Activated naive CD8-positive, alpha-beta T cell treated with anti-CD3 and anti-CD28 coated beads for 36 hours (primary cell): ENCODE results near the gene SPDYE2. TPM values are rescaled to one million over a fixed set of nuclear protein-coding genes. Genes with fewer than 3 reads are reported as not detected.
"Not testable (repeated sequence)": the region's sequence is repeated elsewhere in the genome, so short reads cannot be mapped to it uniquely, and the experiment has no call there.

Experiments
- DNase-seq: peaks from one replicate; pipeline ENCODE4 v3.0.0; 2021
- H3K27ac Mint-ChIP-seq: one replicate; pipeline ENCODE4 v1.8.0; 2022; ENCODE audit warnings: mild to moderate bottlenecking, moderate library complexity, mixed read lengths
- H3K27me3 Mint-ChIP-seq: one replicate; pipeline ENCODE4 v1.8.0; 2022; ENCODE audit warnings: mild to moderate bottlenecking, mixed read lengths
- H3K36me3 Mint-ChIP-seq: one replicate; pipeline ENCODE4 v1.8.0; 2021; ENCODE audit warnings: mild to moderate bottlenecking, mixed read lengths
- H3K4me1 Mint-ChIP-seq: one replicate; pipeline ENCODE4 v1.8.0; 2021; ENCODE audit warnings: mixed read lengths
- H3K4me3 Mint-ChIP-seq: one replicate; pipeline ENCODE4 v1.8.0; 2022; ENCODE audit warnings: mild to moderate bottlenecking, moderate library complexity, mixed read lengths
- H3K9me3 Mint-ChIP-seq: one replicate; pipeline ENCODE4 v1.8.0; 2022; ENCODE audit warnings: mixed read lengths
- total RNA-seq, 2 experiments: library from RNA; stranded (reverse); gene quantifications; one replicate each; pipeline ENCODE4 v1.2.3, GENCODE V29; 2021

Gene SPDYE2
- total RNA-seq, 2 experiments from 2014 or later, result not detected

GRCh38 chr7:102577315-102578240 lies 26.6 kb downstream of the SPDYE2 start:
- H3K27me3 Mint-ChIP-seq, DNase-seq, H3K4me1 Mint-ChIP-seq, H3K27ac Mint-ChIP-seq, H3K4me3 Mint-ChIP-seq, H3K9me3 Mint-ChIP-seq, H3K36me3 Mint-ChIP-seq: not testable (repeated sequence)

- H3K27ac Mint-ChIP-seq, DNase-seq, H3K9me3 Mint-ChIP-seq, H3K4me1 Mint-ChIP-seq, H3K4me3 Mint-ChIP-seq, H3K36me3 Mint-ChIP-seq, H3K27me3 Mint-ChIP-seq: not testable (repeated sequence)
Measured at GRCh38 chr7:102578486-102578885, 27.5 kb downstream of the SPDYE2 start.

- H3K4me3 Mint-ChIP-seq, H3K36me3 Mint-ChIP-seq, H3K27me3 Mint-ChIP-seq, H3K4me1 Mint-ChIP-seq, DNase-seq, H3K27ac Mint-ChIP-seq, H3K9me3 Mint-ChIP-seq: not testable (repeated sequence)
Measured at GRCh38 chr7:102581722-102582121, 30.7 kb downstream of the SPDYE2 start.

DNA sequence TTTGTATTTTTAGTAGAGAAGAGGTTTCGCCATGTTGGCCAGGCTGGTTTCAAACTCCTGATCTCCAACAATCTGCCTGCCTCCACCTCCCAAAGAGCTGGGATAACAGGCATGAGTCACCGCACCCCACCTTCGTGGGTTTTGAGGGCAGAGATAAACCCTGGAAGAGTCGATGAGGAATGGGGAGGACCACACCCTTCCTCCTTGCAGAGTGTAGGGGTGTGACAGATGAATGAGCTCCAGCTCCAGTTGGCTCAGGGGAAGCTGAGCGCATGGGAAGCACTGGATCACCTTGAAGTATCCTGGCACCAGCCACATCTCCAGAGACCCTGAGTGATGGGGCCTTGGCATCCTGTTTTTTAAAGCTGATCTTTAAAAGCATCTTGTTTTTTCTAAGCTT lies 32.5 kb downstream of the SPDYE2 start:
- H3K27me3 Mint-ChIP-seq, H3K4me1 Mint-ChIP-seq, DNase-seq, H3K27ac Mint-ChIP-seq, H3K4me3 Mint-ChIP-seq, H3K36me3 Mint-ChIP-seq, H3K9me3 Mint-ChIP-seq: not testable (repeated sequence)

DNA sequence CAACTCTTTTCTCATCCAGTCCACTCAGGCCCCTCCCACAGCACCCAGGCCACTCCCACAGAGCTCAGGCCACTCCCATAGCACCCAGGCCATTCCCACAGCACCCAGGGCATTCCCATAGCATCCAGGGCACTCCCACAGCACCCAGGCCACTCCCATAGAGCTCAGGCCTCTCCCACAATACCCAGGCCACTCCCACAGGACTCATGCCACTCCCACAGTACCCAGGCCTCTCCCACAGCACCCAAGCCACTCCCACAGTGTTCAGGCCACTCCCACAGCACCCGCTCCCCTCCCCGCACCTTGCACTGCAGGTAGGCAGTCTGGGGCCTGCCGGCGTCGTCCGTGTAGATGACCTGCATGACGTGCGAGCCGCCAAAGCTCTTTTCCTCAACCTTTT lies 38.8 kb downstream of the SPDYE2 start:
- not testable (repeated sequence) for H3K4me1 Mint-ChIP-seq, DNase-seq, H3K27me3 Mint-ChIP-seq, H3K4me3 Mint-ChIP-seq, H3K36me3 Mint-ChIP-seq, H3K9me3 Mint-ChIP-seq, H3K27ac Mint-ChIP-seq

- H3K27ac Mint-ChIP-seq, H3K4me1 Mint-ChIP-seq, H3K27me3 Mint-ChIP-seq, H3K36me3 Mint-ChIP-seq, H3K9me3 Mint-ChIP-seq, H3K4me3 Mint-ChIP-seq: not testable (repeated sequence)
- DNase-seq, result peak; percentile 28
Measured at GRCh38 chr7:102592477-102593019, 41.5 kb downstream of the SPDYE2 start.

GRCh38 chr7:102593637-102594334 lies 42.8 kb downstream of the SPDYE2 start:
- H3K36me3 Mint-ChIP-seq, H3K4me3 Mint-ChIP-seq, DNase-seq, H3K9me3 Mint-ChIP-seq, H3K27me3 Mint-ChIP-seq, H3K4me1 Mint-ChIP-seq, H3K27ac Mint-ChIP-seq: not testable (repeated sequence)

GRCh38 chr7:102596036-102596435 lies 45.0 kb downstream of the SPDYE2 start:
- not testable (repeated sequence) for H3K27ac Mint-ChIP-seq, H3K4me1 Mint-ChIP-seq, DNase-seq, H3K27me3 Mint-ChIP-seq, H3K4me3 Mint-ChIP-seq, H3K36me3 Mint-ChIP-seq, H3K9me3 Mint-ChIP-seq

DNA sequence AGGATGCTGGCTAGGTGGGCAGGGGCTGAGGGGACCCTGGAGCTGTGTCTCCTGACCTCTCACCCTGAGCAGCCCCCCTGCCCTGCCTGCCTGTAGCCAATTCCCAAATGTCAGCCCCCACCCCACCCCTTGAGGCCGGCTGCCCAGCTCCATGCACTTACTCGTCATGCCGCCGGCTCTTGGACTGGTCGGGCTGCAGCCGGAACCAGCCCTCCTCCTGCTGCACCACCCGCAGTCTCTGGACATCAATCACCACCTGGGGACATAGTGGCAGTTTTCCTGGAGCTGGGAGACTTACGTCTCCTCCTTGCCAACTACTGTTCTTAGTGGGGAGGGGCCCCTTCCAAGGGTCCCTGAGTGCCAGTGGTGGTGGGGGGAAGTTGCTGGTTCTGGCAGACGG lies 48.7 kb downstream of the SPDYE2 start:
- H3K27ac Mint-ChIP-seq, H3K9me3 Mint-ChIP-seq, H3K4me3 Mint-ChIP-seq, DNase-seq, H3K27me3 Mint-ChIP-seq, H3K36me3 Mint-ChIP-seq, H3K4me1 Mint-ChIP-seq: not testable (repeated sequence)

DNA sequence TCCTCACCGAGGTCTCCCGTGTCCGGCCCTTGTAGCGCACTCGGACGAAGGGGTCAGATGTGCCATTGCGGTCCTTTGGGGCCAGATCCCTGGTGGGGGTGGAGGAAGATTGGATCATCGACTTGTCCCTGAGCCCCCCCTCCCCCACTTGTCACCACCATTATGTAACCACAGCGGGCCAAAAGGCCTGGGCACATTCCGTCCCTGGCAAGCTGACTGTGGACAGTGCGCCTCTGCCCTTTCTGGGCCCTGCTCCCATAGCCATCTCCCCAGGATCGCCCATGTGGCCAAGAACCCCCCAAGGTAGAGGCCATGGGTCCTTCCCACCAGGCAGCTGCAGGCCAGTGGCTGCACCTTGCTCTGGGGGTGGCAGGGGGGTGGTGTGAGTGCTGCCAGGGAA lies 51.3 kb downstream of the SPDYE2 start:
- not testable (repeated sequence) for H3K27me3 Mint-ChIP-seq, H3K4me3 Mint-ChIP-seq, H3K36me3 Mint-ChIP-seq

DNA sequence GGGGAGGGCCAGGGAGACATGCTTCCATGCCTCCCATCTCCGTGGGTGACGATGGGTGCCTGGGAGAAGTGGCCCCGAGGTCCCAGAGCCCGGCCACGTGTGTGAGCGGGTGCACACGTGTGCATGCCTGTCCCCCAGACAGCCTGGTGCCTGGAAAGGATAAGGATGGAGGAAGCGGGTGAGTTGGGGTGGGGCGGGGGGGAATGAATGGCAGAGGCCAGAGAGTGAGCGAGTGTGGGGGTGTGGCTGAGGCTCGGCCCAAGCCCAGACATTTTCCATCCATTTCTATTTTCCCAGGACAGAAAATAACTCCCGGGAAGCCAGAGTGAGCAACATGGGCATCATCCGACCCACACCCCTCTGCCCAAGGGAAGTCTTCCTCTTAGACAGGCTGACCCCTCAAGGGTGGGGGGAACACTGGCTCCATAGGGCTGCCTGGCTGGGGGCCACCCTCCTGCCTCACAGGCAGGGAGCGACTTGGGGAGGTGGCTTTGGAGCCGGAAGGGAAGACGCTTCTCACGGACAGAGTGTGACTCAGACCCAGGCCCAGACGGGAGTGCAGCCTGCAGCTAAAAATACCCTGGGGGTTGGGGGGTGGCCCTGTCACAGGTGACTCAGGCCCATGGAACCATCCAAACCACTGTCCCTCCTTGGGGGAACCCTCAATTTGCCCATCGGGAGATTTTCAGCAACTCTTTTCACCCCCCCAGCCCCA lies 53.6 kb downstream of the SPDYE2 start:
- not testable (repeated sequence) for H3K4me3 Mint-ChIP-seq, H3K36me3 Mint-ChIP-seq, DNase-seq, H3K9me3 Mint-ChIP-seq, H3K27ac Mint-ChIP-seq, H3K4me1 Mint-ChIP-seq, H3K27me3 Mint-ChIP-seq

More for the DNA sequence above, 51.3 kb downstream of the SPDYE2 start:
- not testable (repeated sequence) for H3K27ac Mint-ChIP-seq, DNase-seq, H3K9me3 Mint-ChIP-seq, H3K4me1 Mint-ChIP-seq

GRCh38 chr7:102606848-102607247 lies 55.8 kb downstream of the SPDYE2 start:
- H3K36me3 Mint-ChIP-seq, H3K9me3 Mint-ChIP-seq, H3K4me1 Mint-ChIP-seq, DNase-seq, H3K27me3 Mint-ChIP-seq, H3K27ac Mint-ChIP-seq, H3K4me3 Mint-ChIP-seq: not testable (repeated sequence)

DNA sequence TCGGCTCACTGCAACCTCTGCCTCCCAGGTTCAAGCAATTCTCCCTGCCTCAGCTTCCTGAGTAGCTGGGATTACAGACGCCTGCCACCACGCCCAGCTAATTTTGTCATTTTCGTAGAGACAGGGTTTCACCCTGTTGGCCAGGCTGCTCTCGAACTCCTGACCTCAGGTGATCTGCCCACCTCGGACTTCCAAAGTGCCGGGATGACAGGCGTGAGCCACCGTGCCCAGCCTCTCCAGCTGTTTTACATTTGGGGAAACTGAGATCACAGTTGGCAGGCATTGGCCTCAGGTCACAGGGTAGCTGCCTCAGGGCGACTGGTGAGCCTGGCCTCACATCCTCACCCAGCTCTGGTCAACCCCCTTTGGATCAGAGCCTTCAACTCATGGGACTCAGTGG lies 58.7 kb downstream of the SPDYE2 start:
- not testable (repeated sequence) for H3K36me3 Mint-ChIP-seq, H3K9me3 Mint-ChIP-seq, DNase-seq, H3K4me1 Mint-ChIP-seq, H3K27ac Mint-ChIP-seq, H3K27me3 Mint-ChIP-seq, H3K4me3 Mint-ChIP-seq

DNA sequence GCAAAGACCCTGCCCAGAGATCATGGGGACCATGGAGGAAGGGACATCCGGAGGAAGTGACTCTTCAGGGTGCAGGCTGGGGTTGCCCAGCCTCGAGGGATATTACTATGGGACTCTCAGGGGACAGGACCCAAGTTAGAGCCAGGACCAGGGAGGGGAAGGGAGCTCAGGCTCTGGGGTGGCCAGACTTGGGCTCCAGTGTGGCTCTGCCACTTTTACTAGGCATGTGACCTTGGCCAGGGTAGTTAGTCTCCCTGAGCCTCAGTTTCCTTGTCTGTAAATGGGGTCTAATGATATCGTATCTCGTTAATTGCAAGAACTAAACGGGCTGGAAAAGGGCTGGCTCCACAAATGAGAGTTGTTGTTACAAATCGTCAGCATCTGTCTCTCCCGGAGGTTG lies 59.4 kb downstream of the SPDYE2 start:
- H3K27ac Mint-ChIP-seq, H3K27me3 Mint-ChIP-seq, H3K36me3 Mint-ChIP-seq, H3K9me3 Mint-ChIP-seq, DNase-seq, H3K4me3 Mint-ChIP-seq, H3K4me1 Mint-ChIP-seq: not testable (repeated sequence)

GRCh38 chr7:102611013-102611674 lies 60.1 kb downstream of the SPDYE2 start:
- not testable (repeated sequence) for H3K36me3 Mint-ChIP-seq, H3K4me1 Mint-ChIP-seq, DNase-seq, H3K27ac Mint-ChIP-seq, H3K9me3 Mint-ChIP-seq, H3K4me3 Mint-ChIP-seq, H3K27me3 Mint-ChIP-seq
